Activated CD4-positive, alpha-beta T cell treated with anti-CD3 and anti-CD28 coated beads, Interleukin-2, amount 10 ng/mL, durations not matched to agents 24 days and 14 days (primary cell): Measurements from ENCODE around the gene UBR2. TPM values are rescaled to one million over a fixed set of nuclear protein-coding genes. Genes with fewer than 3 reads are reported as not detected.
A peak's percentile ranks its signal among the peaks of the same experiment; 100 is the strongest.
"Not testable (repeated sequence)": the region's sequence is repeated elsewhere in the genome, so short reads cannot be mapped to it uniquely, and the experiment has no call there.

ENCODE experiments used
- DNase-seq: peaks from one replicate; pipeline ENCODE4 v3.0.0; 2022
- H3K27ac Mint-ChIP-seq: one replicate; pipeline ENCODE4 v1.8.0; 2022; ENCODE audit warnings: mild to moderate bottlenecking, mixed read lengths
- H3K27me3 Mint-ChIP-seq: one replicate; pipeline ENCODE4 v1.8.0; 2022; ENCODE audit warnings: mixed read lengths
- H3K36me3 Mint-ChIP-seq: one replicate; pipeline ENCODE4 v1.8.0; 2022; ENCODE audit warnings: low read depth, mild to moderate bottlenecking, mixed read lengths
- H3K4me1 Mint-ChIP-seq: one replicate; pipeline ENCODE4 v1.8.0; 2021; ENCODE audit warnings: mixed read lengths
- H3K4me3 Mint-ChIP-seq: one replicate; pipeline ENCODE4 v1.8.0; 2022; ENCODE audit warnings: mild to moderate bottlenecking, moderate library complexity, mixed read lengths
- H3K9me3 Mint-ChIP-seq: one replicate; pipeline ENCODE4 v1.8.0; 2021; ENCODE audit warnings: mixed read lengths
- intact Hi-C: fragments of 100-400 bp; cut with micrococcal nuclease; formaldehyde crosslinking; loops from one replicate; pipeline ENCODE4 v1.15.1; 2023
- total RNA-seq: library from RNA; stranded (reverse); gene quantifications from 2 replicates; pipeline ENCODE4 v1.2.3, GENCODE V29; 2022

Gene UBR2
- total RNA-seq, 1 donor from 2014 or later: 30.8 TPM

GRCh38 chr6:42720739-42721138 lies 156.9 kb downstream of the UBR2 start:
- intact Hi-C loops: no loop called here
- DNase-seq: no peak
- Mint-ChIP-seq H3K4me1 (no peaks in the 10 kb centered on the region), H3K27ac (no peak overlapping the region), H3K27me3 (peaks cover 4% of the 10 kb centered on the region), H3K4me3 (no peak overlapping the region), H3K36me3 (no peaks in the 10 kb centered on the region), H3K9me3 (no peaks in the 10 kb centered on the region)

GRCh38 chr6:42722497-42722896 lies 158.7 kb downstream of the UBR2 start, which contains the start of gene PRPH2:
PRPH2 (minus strand) TSS chr6:42722597; CDS start chr6:42722334, 263 bp downstream.
- Mint-ChIP-seq H3K27ac (no peak within 1 kb of the TSS), H3K9me3 (no peaks in the 10 kb centered on the region), H3K4me3 (no peak within 1 kb of the TSS), H3K27me3 (peaks cover 4% of the 10 kb centered on the region), H3K4me1 (peaks cover 13% of the 10 kb centered on the region), H3K36me3 (no peaks in the 10 kb centered on the region)
- DNase-seq: no peak
- intact Hi-C loops: no loop called here

GRCh38 chr6:42724825-42725224 lies 161.0 kb downstream of the UBR2 start:
- Mint-ChIP-seq H3K36me3 (no peaks in the 10 kb centered on the region), H3K27ac (no peak overlapping the region), H3K4me3 (no peak overlapping the region), H3K27me3 (peaks cover 4% of the 10 kb centered on the region), H3K9me3 (no peaks in the 10 kb centered on the region), H3K4me1 (peaks cover 14% of the 10 kb centered on the region)
- no peak for DNase-seq
- intact Hi-C loops: loop anchor here (5.0 kb wide), 1 partner anchor 167 kb away; a partner anchor contains a TSS

GRCh38 chr6:42726026-42726425 lies 162.2 kb downstream of the UBR2 start:
- H3K36me3 Mint-ChIP-seq: no peaks in the 10 kb centered on the region
- H3K4me3 Mint-ChIP-seq: peak overlapping the region; percentile 84
- DNase-seq: no peak
- H3K27me3 Mint-ChIP-seq: no peaks in the 10 kb centered on the region
- no peaks in the 10 kb centered on the region for H3K9me3 Mint-ChIP-seq
- peaks cover 14% of the 10 kb centered on the region for H3K4me1 Mint-ChIP-seq
- H3K27ac Mint-ChIP-seq: peak overlapping the region; percentile 97
- intact Hi-C loops: loop anchor here (1.0 to 5.0 kb wide), 5 partner anchors 20 to 166 kb away; partner anchors contain the start of gene TBCC

- H3K27me3 Mint-ChIP-seq: no peaks in the 10 kb centered on the region
- DNase-seq: peak; percentile 91
- intact Hi-C loops: loop anchor here (1.0 to 5.0 kb wide), 5 partner anchors 20 to 166 kb away; partner anchors contain the start of gene TBCC
- no peaks in the 10 kb centered on the region for H3K36me3 Mint-ChIP-seq
- peak overlapping the region; percentile 97 for H3K27ac Mint-ChIP-seq
- peaks cover 14% of the 10 kb centered on the region for H3K4me1 Mint-ChIP-seq
- H3K9me3 Mint-ChIP-seq: no peaks in the 10 kb centered on the region
- peak overlapping the region; percentile 84 for H3K4me3 Mint-ChIP-seq
These were observed 162.8 kb downstream of the UBR2 start for GRCh38 chr6:42726485-42727086.

- H3K27ac Mint-ChIP-seq: peak overlapping the region; percentile 97
- H3K27me3 Mint-ChIP-seq: no peaks in the 10 kb centered on the region
- intact Hi-C loops: loop anchor here (2.0 to 5.0 kb wide), 2 partner anchors 34 to 165 kb away; a partner anchor contains a TSS
- H3K4me1 Mint-ChIP-seq: peaks cover 14% of the 10 kb centered on the region
- peak; percentile 63 for DNase-seq
- no peaks in the 10 kb centered on the region for H3K9me3 Mint-ChIP-seq
- peak overlapping the region; percentile 84 for H3K4me3 Mint-ChIP-seq
- no peaks in the 10 kb centered on the region for H3K36me3 Mint-ChIP-seq
These were observed 163.3 kb downstream of the UBR2 start for GRCh38 chr6:42727087-42727611.

GRCh38 chr6:42727627-42728026 lies 163.8 kb downstream of the UBR2 start:
- H3K36me3 Mint-ChIP-seq: no peaks in the 10 kb centered on the region
- H3K27ac Mint-ChIP-seq: peak overlapping the region; percentile 66
- no peaks in the 10 kb centered on the region for H3K9me3 Mint-ChIP-seq
- peaks cover 14% of the 10 kb centered on the region for H3K4me1 Mint-ChIP-seq
- DNase-seq: no peak
- no peaks in the 10 kb centered on the region for H3K27me3 Mint-ChIP-seq
- peak overlapping the region; percentile 40 for H3K4me3 Mint-ChIP-seq
- intact Hi-C loops: loop anchor here (2.0 to 5.0 kb wide), 2 partner anchors 35 to 165 kb away; a partner anchor contains a TSS

- H3K27me3 Mint-ChIP-seq: no peaks in the 10 kb centered on the region
- no peaks in the 10 kb centered on the region for H3K36me3 Mint-ChIP-seq
- intact Hi-C loops: loop anchor here (5.0 kb wide), 1 partner anchor 163 kb away; a partner anchor contains a TSS
- H3K4me3 Mint-ChIP-seq: no peak overlapping the region
- no peaks in the 10 kb centered on the region for H3K9me3 Mint-ChIP-seq
- DNase-seq: no peak
- H3K4me1 Mint-ChIP-seq: peaks cover 14% of the 10 kb centered on the region
- H3K27ac Mint-ChIP-seq: no peak overlapping the region
These were observed 165.9 kb downstream of the UBR2 start for GRCh38 chr6:42729731-42730130.

- H3K36me3 Mint-ChIP-seq, intact Hi-C loops, H3K27ac Mint-ChIP-seq, H3K9me3 Mint-ChIP-seq, DNase-seq, H3K4me1 Mint-ChIP-seq, H3K4me3 Mint-ChIP-seq: not testable (repeated sequence)
- H3K27me3 Mint-ChIP-seq: peaks cover 13% of the 10 kb centered on the region
These were observed 170.1 kb downstream of the UBR2 start for GRCh38 chr6:42733867-42734481.

GRCh38 chr6:42735976-42736375 lies 172.1 kb downstream of the UBR2 start:
- Mint-ChIP-seq H3K9me3 (no peaks in the 10 kb centered on the region), H3K27me3 (peaks cover 15% of the 10 kb centered on the region), H3K4me1 (no peaks in the 10 kb centered on the region), H3K27ac (no peak overlapping the region), H3K36me3 (no peaks in the 10 kb centered on the region), H3K4me3 (no peak overlapping the region)
- no peak for DNase-seq
- intact Hi-C loops: no loop called here

- DNase-seq: no peak
- Mint-ChIP-seq H3K27me3 (peaks cover 15% of the 10 kb centered on the region), H3K36me3 (peaks cover 6% of the 10 kb centered on the region), H3K27ac (no peak overlapping the region), H3K4me1 (peaks cover 6% of the 10 kb centered on the region), H3K9me3 (no peaks in the 10 kb centered on the region), H3K4me3 (no peak overlapping the region)
- intact Hi-C loops: loop anchor here (10.0 kb wide), 1 partner anchor 286 kb away; the partner anchor contains the start of gene TRERF1
These were observed 176.9 kb downstream of the UBR2 start for GRCh38 chr6:42740725-42741124.

GRCh38 chr6:42742116-42742894 lies 178.5 kb downstream of the UBR2 start:
- Mint-ChIP-seq H3K36me3 (peaks cover 9% of the 10 kb centered on the region), H3K9me3 (no peaks in the 10 kb centered on the region)

More at GRCh38 chr6:42742116-42742894, 178.5 kb downstream of the UBR2 start:
- intact Hi-C loops: loop anchor here (10.0 kb wide), 1 partner anchor 288 kb away; the partner anchor contains the start of gene TRERF1
- H3K27me3 Mint-ChIP-seq: peaks cover 13% of the 10 kb centered on the region
- H3K4me3 Mint-ChIP-seq: no peak overlapping the region
- peaks cover 7% of the 10 kb centered on the region for H3K4me1 Mint-ChIP-seq
- no peak overlapping the region for H3K27ac Mint-ChIP-seq
- DNase-seq: no peak
